WERI-Rb-1 (cell line): ENCODE measurements around the gene GFY.

Experiments used
- DNase-seq: peaks from one replicate; pipeline ENCODE4 v3.0.0-alpha.2; 2020
- H3K27ac ChIP-seq: fragments of 250-450 bp; sonication (Bioruptor Pico); 2 replicates; pipeline ENCODE4 v1.5.1; 2020; ENCODE audit warnings: mild to moderate bottlenecking, moderate library complexity
- H3K27me3 ChIP-seq: fragments of 250-450 bp; sonication (Bioruptor Pico); 2 replicates; pipeline ENCODE4 v1.5.1; 2021; ENCODE audit warnings: mild to moderate bottlenecking, low read depth, moderate library complexity; ENCODE audit not compliant: insufficient read depth, severe bottlenecking
- H3K36me3 ChIP-seq: fragments of 250-450 bp; sonication (Bioruptor Pico); 2 replicates; pipeline ENCODE4 v1.5.1; 2020; ENCODE audit warnings: mild to moderate bottlenecking, moderate library complexity
- H3K4me3 ChIP-seq: 2 replicates; pipeline ENCODE4 v1.5.1; 2011; ENCODE audit warnings: low read depth, mild to moderate bottlenecking, control low read depth, low read length
- H3K9me3 ChIP-seq: fragments of 250-450 bp; sonication (Bioruptor Pico); 2 replicates; pipeline ENCODE4 v1.5.1; 2021; ENCODE audit warnings: mild to moderate bottlenecking, moderate library complexity; ENCODE audit not compliant: severe bottlenecking
- CTCF ChIP-seq: IDR thresholded peaks from 2 replicates; pipeline ENCODE4 v1.5.1; 2011; ENCODE audit warnings: low read depth, mild to moderate bottlenecking, control low read depth, inconsistent platforms, low read length

Gene GFY

DNA sequence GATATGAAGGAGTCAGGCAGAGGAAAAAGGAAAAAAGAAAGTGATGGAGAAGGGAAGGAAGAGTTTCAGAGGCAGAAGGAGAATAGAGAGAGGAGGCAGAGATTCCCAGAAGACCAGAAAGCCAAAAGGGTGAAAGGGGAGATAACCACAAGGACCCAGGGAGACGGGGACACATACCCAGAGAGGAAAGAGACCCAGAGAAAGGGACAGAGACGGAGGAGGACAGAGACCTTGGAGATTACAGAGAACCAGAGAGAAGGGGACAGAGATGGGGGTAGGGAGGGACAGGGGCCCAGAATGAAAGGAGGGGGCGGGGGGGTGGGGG lies 3.3 kb upstream of the GFY start:
- H3K36me3 ChIP-seq: no peaks in the 10 kb centered on the region
- no peak overlapping the region for H3K27ac ChIP-seq
- TF ChIP-seq CTCF: no peak
- no peak for DNase-seq
- no peaks in the 10 kb centered on the region for H3K9me3 ChIP-seq
- H3K4me3 ChIP-seq: no peak overlapping the region
- H3K27me3 ChIP-seq: no peaks in the 10 kb centered on the region

- Histone ChIP-seq H3K27me3 (no peaks in the 10 kb centered on the region), H3K36me3 (no peaks in the 10 kb centered on the region), H3K4me3 (no peak overlapping the region), H3K27ac (no peak overlapping the region), H3K9me3 (no peaks in the 10 kb centered on the region)
- no peak for DNase-seq
- TF ChIP-seq CTCF: no peak
Measured at GRCh38 chr19:49422407-49423070, 2.6 kb upstream of the GFY start.

DNA sequence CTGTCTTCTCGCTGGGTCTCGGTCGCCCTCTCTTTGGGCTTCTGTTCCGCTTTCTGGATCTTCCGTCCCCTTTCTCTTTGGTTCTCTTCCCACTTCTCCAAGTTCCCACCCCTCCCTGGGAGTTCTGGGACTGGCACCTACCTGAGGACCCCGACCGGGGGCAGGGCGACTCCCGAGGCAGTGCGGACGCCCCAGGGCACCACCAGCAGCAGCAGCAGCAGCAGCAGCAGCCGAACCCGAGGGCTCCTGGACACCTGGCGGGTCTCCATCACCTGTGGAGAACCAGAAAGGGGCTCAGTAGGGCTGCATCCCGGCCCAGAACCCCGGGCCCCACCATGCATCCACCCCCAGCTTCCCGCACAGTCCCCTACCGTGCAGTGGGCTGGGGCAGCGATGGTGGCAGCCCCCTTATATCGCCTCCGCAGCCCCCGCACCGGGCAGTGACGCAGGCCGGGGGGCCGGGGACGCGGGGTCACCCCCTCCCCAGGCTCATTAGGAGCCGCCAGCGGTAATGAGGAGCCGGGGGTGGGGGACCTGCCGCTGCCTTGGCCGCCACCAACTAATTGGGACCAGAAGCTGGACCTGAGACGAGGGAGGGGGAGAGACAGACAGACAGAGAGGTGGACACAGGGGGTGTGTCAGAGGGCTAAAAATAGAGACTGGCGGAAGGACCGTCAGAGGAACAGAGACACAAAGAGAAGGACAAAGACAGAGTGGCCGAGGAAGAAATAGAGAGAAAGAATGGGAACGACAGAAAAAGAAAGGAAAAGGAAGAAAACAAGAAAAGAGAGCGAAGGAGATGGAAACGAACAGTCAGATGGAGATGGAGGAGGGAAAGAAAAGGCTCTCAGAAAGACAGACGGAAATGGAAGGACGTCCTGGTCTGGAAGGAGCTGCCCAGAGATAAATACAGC lies 1.9 kb upstream of the GFY start, which contains the start of gene PTH2:
PTH2 (minus strand) TSS at position 371 of the 914 bp plus-strand sequence; CDS start at position 269, 102 bp downstream.
- Histone ChIP-seq H3K27ac (no peak within 1 kb of the TSS), H3K36me3 (no peaks in the 10 kb centered on the region), H3K27me3 (no peaks in the 10 kb centered on the region), H3K4me3 (no peak within 1 kb of the TSS), H3K9me3 (no peaks in the 10 kb centered on the region)
- DNase-seq: no peak
- TF ChIP-seq CTCF: no peak

GRCh38 chr19:49423985-49424303 lies 1.2 kb upstream of the GFY start:
- Histone ChIP-seq H3K4me3 (no peak overlapping the region), H3K27me3 (no peaks in the 10 kb centered on the region), H3K27ac (no peak overlapping the region), H3K9me3 (no peaks in the 10 kb centered on the region), H3K36me3 (no peaks in the 10 kb centered on the region)
- no peak for DNase-seq
- no peak for TF ChIP-seq CTCF

GRCh38 chr19:49425922-49426592 lies 869 bp downstream of the GFY start:
- Histone ChIP-seq H3K9me3 (no peaks in the 10 kb centered on the region), H3K36me3 (peaks cover 18% of the 10 kb centered on the region), H3K27me3 (no peaks in the 10 kb centered on the region), H3K27ac (peak overlapping the region; percentile 43), H3K4me3 (peak overlapping the region; percentile 39)
- DNase-seq: peak; percentile 88
- no peak for TF ChIP-seq CTCF
